GM23338 (cell line): Measurements from ENCODE around the gene LRRC25. TPM values are rescaled to one million over a fixed set of nuclear protein-coding genes. Genes with fewer than 3 reads are reported as not detected.

Source experiments
- ATAC-seq: fragments of 200-7000 bp; cut with Tn5 transposase; 3 replicates; pipeline ENCODE4 v1.9.1; 2020
- DNase-seq: peaks from one replicate; pipeline ENCODE4 v3.0.0-alpha.2; 2015; ENCODE audit warnings: low spot score
- H2AFZ ChIP-seq: fragments of 200-600 bp; sonication (generic); 2 replicates; pipeline ENCODE4 v1.8.0; 2016; ENCODE audit warnings: antibody characterized with exemption, mild to moderate bottlenecking, moderate library complexity
- H3F3A ChIP-seq: fragments of 200-600 bp; sonication (generic); replicated peaks from 2 replicates; pipeline ENCODE4 v1.8.0; 2017; ENCODE audit warnings: antibody characterized with exemption, mixed run types, low read depth
- H3K27ac ChIP-seq: fragments of 200-600 bp; sonication (generic); 2 replicates; pipeline ENCODE4 v1.6.1; 2016; ENCODE audit warnings: low read depth
- H3K27me3 ChIP-seq: fragments of 200-600 bp; sonication (generic); 2 replicates; pipeline ENCODE4 v1.8.0; 2016; ENCODE audit warnings: mild to moderate bottlenecking, mixed run types, moderate library complexity; ENCODE audit not compliant: insufficient read depth
- H3K36me3 ChIP-seq: fragments of 200-600 bp; sonication (generic); 2 replicates; pipeline ENCODE4 v1.8.0; 2016; ENCODE audit warnings: mild to moderate bottlenecking; ENCODE audit not compliant: insufficient read depth
- H3K4me1 ChIP-seq: fragments of 200-600 bp; sonication (generic); 2 replicates; pipeline ENCODE4 v1.8.0; 2016; ENCODE audit warnings: mild to moderate bottlenecking, moderate library complexity; ENCODE audit not compliant: insufficient read depth
- H3K4me2 ChIP-seq: fragments of 200-600 bp; sonication (generic); 2 replicates; pipeline ENCODE4 v1.7.1; 2017; ENCODE audit warnings: mixed run types
- H3K4me3 ChIP-seq: fragments of 200-600 bp; sonication (generic); 2 replicates; pipeline ENCODE4 v1.6.1; 2016; ENCODE audit warnings: mixed run types
- H3K79me2 ChIP-seq: fragments of 200-600 bp; sonication (generic); replicated peaks from 2 replicates; pipeline ENCODE4 v1.8.0; 2017; ENCODE audit warnings: mild to moderate bottlenecking; ENCODE audit not compliant: insufficient read depth
- H3K9me2 ChIP-seq: fragments of 200-600 bp; sonication (generic); 2 replicates; pipeline ENCODE4 v1.8.0; 2017; ENCODE audit not compliant: insufficient read depth
- H4K20me1 ChIP-seq: fragments of 200-600 bp; sonication (generic); replicated peaks from 2 replicates; pipeline ENCODE4 v1.8.0; 2017; ENCODE audit warnings: mild to moderate bottlenecking; ENCODE audit not compliant: insufficient read depth
- H3K27ac Mint-ChIP-seq: 2 replicates; pipeline ENCODE4 v1.8.0; 2020; ENCODE audit warnings: inconsistent platforms, mild to moderate bottlenecking, moderate library complexity, mixed read lengths
- H3K27me3 Mint-ChIP-seq: 3 replicates; pipeline ENCODE4 v1.8.0; 2022; ENCODE audit warnings: low read depth, mild to moderate bottlenecking, moderate library complexity, mixed read lengths, inconsistent platforms; ENCODE audit not compliant: insufficient read depth, poor library complexity
- H3K36me3 Mint-ChIP-seq: 3 replicates; pipeline ENCODE4 v1.8.0; 2021; ENCODE audit warnings: low read depth, mild to moderate bottlenecking, inconsistent platforms, moderate library complexity, mixed read lengths
- H3K4me1 Mint-ChIP-seq: 3 replicates; pipeline ENCODE4 v1.8.0; 2020; ENCODE audit warnings: mild to moderate bottlenecking, inconsistent platforms, mixed read lengths
- H3K4me3 Mint-ChIP-seq: 3 replicates; pipeline ENCODE4 v1.8.0; 2021; ENCODE audit warnings: moderate library complexity, mild to moderate bottlenecking, inconsistent platforms, mixed read lengths
- H3K9me3 Mint-ChIP-seq: 3 replicates; pipeline ENCODE4 v1.8.0; 2020; ENCODE audit warnings: moderate library complexity, mild to moderate bottlenecking, inconsistent platforms, mixed read lengths
- NANOG ChIP-seq: IDR thresholded peaks from 2 replicates; pipeline ENCODE4 v1.6.1; 2016; ENCODE audit warnings: antibody characterized with exemption, borderline replicate concordance
- POLR2AphosphoS5 ChIP-seq: IDR thresholded peaks from 2 replicates; pipeline ENCODE4 v1.6.1; 2016; ENCODE audit warnings: antibody characterized with exemption, low read depth
- ZNF331 ChIP-seq: fragments of 250-450 bp; sonication (Bioruptor Pico); IDR thresholded peaks from 2 replicates; pipeline ENCODE4 v1.5.0; 2020; ENCODE audit warnings: low read depth, mild to moderate bottlenecking, moderate library complexity
- ZNF462 ChIP-seq: fragments of 250-450 bp; sonication (Bioruptor Pico); IDR thresholded peaks from 2 replicates; pipeline ENCODE4 v1.5.0; 2020; ENCODE audit warnings: mild to moderate bottlenecking, moderate library complexity
- polyA plus RNA-seq: library from polyadenylated mRNA; unstranded; fragments of >200 nt; fragmentation: Nextera tagmentation; extraction: Ambion mirVana; gene quantifications from 2 replicates; pipeline ENCODE4 v1.2.1, GENCODE V29; 2016
- total RNA-seq: library from RNA; depleted of rRNA; stranded (reverse); fragments of >200 nt; shearing (Covaris generic); gene quantifications from 2 replicates; pipeline ENCODE4 v1.2.3, GENCODE V29; 2014

Gene LRRC25
- total and polyA plus RNA-seq, 2 experiments from 2014 or later = 0.17 to 0.24 TPM

- no peak for TF ChIP-seq ZNF331
Observed at GRCh38 chr19:18433735-18434398, 36.4 kb upstream of the LRRC25 start (continued).

- Histone ChIP-seq H3K4me2 (peak overlapping the region; percentile 86), H3K4me1 (peaks cover 44% of the 10 kb centered on the region), H3K9me2 (no peaks in the 10 kb centered on the region), H3K27ac (no peak overlapping the region), H2AFZ (no peak overlapping the region), H3F3A (peaks cover 20% of the 10 kb centered on the region), H3K4me3 (peak overlapping the region; percentile 66), H3K36me3 (no peaks in the 10 kb centered on the region), H4K20me1 (peaks cover 3% of the 10 kb centered on the region), H3K27me3 (no peaks in the 10 kb centered on the region), H3K79me2 (no peaks in the 10 kb centered on the region)
- H3K4me3 Mint-ChIP-seq = peak overlapping the region; percentile 66
- ATAC-seq (no peak), DNase-seq (peak; percentile 70)
- no peak overlapping the region for H3K27ac Mint-ChIP-seq
- H3K36me3 Mint-ChIP-seq = peaks cover 18% of the 10 kb centered on the region
- peak; percentile 28; the same call in 1 of the 2 replicates for TF ChIP-seq POLR2AphosphoS5
- TF ChIP-seq NANOG = no peak
- no peak for TF ChIP-seq ZNF462
- no peak for TF ChIP-seq ZNF331
- no peaks in the 10 kb centered on the region for H3K9me3 Mint-ChIP-seq
- peaks cover 25% of the 10 kb centered on the region for H3K27me3 Mint-ChIP-seq
- peaks cover 19% of the 10 kb centered on the region for H3K4me1 Mint-ChIP-seq
Observed at GRCh38 chr19:18433015-18433691, 35.7 kb upstream of the LRRC25 start.
